GM12878 (cell line): Measurements from ENCODE around the gene ZNF451. TPM values are rescaled to one million over a fixed set of nuclear protein-coding genes. Genes with fewer than 3 reads are reported as not detected.
A peak's percentile ranks its signal among the peaks of the same experiment; 100 is the strongest.

ENCODE experiments used
- ATAC-seq: fragments of 200-7000 bp; cut with Tn5 transposase; 3 replicates; pipeline ENCODE4 v1.9.1; 2020; ENCODE audit warnings: mild to moderate bottlenecking, moderate library complexity
- BruUV-seq: library from RNA; stranded (reverse); fragments of 400-500 nt; replicated peaks from 2 replicates; lab custom pipeline; 2021; lab: Mats Ljungman, UMichigan
- CTCF ChIA-PET: fragments of 300-600 bp; sonication (Branson Sonifier 250); formaldehyde crosslinking; extraction: SDS; loops from one replicate; lab custom pipeline; 2021; ENCODE audit warnings: inconsistent platforms; lab: Yijun Ruan, JAX
- POLR2A ChIA-PET: fragments of 350-600 bp; formaldehyde crosslinking; extraction: SDS; loops from one replicate; lab custom pipeline; 2021; ENCODE audit warnings: inconsistent platforms; lab: Charles Lee
- RAD21 ChIA-PET: fragments of 300-600 bp; sonication (Branson Sonifier 250); formaldehyde crosslinking; loops from one replicate; lab custom pipeline; 2023; ENCODE audit warnings: antibody characterized with exemption; ENCODE audit not compliant: unreplicated experiment; lab: Charles Lee
- SMC1A ChIA-PET: fragments of 300-600 bp; sonication (Branson Sonifier 250); formaldehyde crosslinking; loops from one replicate; lab custom pipeline; 2023; ENCODE audit not compliant: unreplicated experiment, uncharacterized antibody; lab: Charles Lee
- DNase-seq: peaks from one replicate; pipeline ENCODE4 v3.0.0-alpha.2; 2011; ENCODE audit warnings: low read depth, low spot score
- FAIRE-seq: peaks from 3 replicates; lab custom pipeline; 2011; peaks lifted over from hg19 to GRCh38; lab: Jason Lieb, UNC
- H2AFZ ChIP-seq: 2 replicates; pipeline ENCODE4 v1.6.0; 2011; ENCODE audit warnings: low read depth, low read length, control low read depth; ENCODE audit not compliant: control insufficient read depth
- H3K27ac ChIP-seq: 2 replicates; pipeline ENCODE4 v1.5.1; 2011; ENCODE audit warnings: control low read depth; ENCODE audit not compliant: control insufficient read depth, insufficient read depth
- H3K27me3 ChIP-seq, 2 experiments: replicated peaks in 1 of 2; 2 replicates each; pipeline versions ENCODE4 v1.6.0 to v1.6.1; 2011; ENCODE audit warnings: low read length in 1 of 2; ENCODE audit not compliant: control insufficient read depth in 2 of 2, insufficient read depth in 2 of 2
- H3K36me3 ChIP-seq, 2 experiments: 2 replicates each; pipeline ENCODE4 v1.5.1; 2011; ENCODE audit warnings: low read length in 1 of 2; ENCODE audit not compliant: control insufficient read depth in 2 of 2, insufficient read depth in 2 of 2
- H3K4me1 ChIP-seq: 2 replicates; pipeline ENCODE4 v1.6.1; 2011; ENCODE audit warnings: mild to moderate bottlenecking, low read length, moderate library complexity, mixed read lengths; ENCODE audit not compliant: control insufficient read depth, insufficient read depth
- H3K4me2 ChIP-seq: 2 replicates; pipeline ENCODE4 v1.6.0; 2011; ENCODE audit warnings: control low read depth; ENCODE audit not compliant: control insufficient read depth, insufficient read depth
- H3K4me3 ChIP-seq: fragments of 200-600 bp; sonication (generic); 2 replicates; pipeline ENCODE4 v1.5.1; 2016
- H3K79me2 ChIP-seq: 2 replicates; pipeline ENCODE4 v1.6.0; 2011; ENCODE audit warnings: low read length; ENCODE audit not compliant: control insufficient read depth, insufficient read depth
- H3K9ac ChIP-seq: 2 replicates; pipeline ENCODE4 v1.8.0; 2011; ENCODE audit warnings: low read length, control low read depth, mixed read lengths; ENCODE audit not compliant: control insufficient read depth, insufficient read depth
- H3K9me3 ChIP-seq: replicated peaks from 3 replicates; pipeline ENCODE4 v1.5.1; 2011; ENCODE audit warnings: mild to moderate bottlenecking, low read length; ENCODE audit not compliant: control insufficient read depth, insufficient read depth
- H4K20me1 ChIP-seq: 2 replicates; pipeline ENCODE4 v1.6.0; 2011; ENCODE audit not compliant: control insufficient read depth, insufficient read depth
- HDAC2 ChIP-seq: fragments of 200-600 bp; sonication (generic); IDR thresholded peaks from 2 replicates; pipeline ENCODE4 v1.6.1; 2017
- WGBS: methylation state at CpG from one replicate; pipeline ENCODE4 v1.1.6; 2016; ENCODE audit warnings: low lambda C conversion rate; ENCODE audit not compliant: insufficient replicate concordance, insufficient coverage; ENCODE audit errors: missing lambda C conversion rate; 5-methylcytosine and 5-hydroxymethylcytosine counted together
- in situ Hi-C: fragments of 300-500 bp; cut with MboI; formaldehyde crosslinking; loops from 9 replicates; pipeline ENCODE4 v1.14.3; 2018; ENCODE audit warnings: mixed read lengths
- intact Hi-C: fragments of 100-400 bp; cut with micrococcal nuclease; formaldehyde crosslinking; loops from one replicate; pipeline ENCODE4 v1.14.2; 2022; ENCODE audit not compliant: unreplicated experiment
- polyA plus RNA-seq, 11 experiments: library from polyadenylated mRNA; depleted of rRNA in 4 of 11; unstranded in 6 of 11; stranded (reverse) in 5 of 11; fragments of >200 nt; fragmentation: Nextera tagmentation in 4 of 11; fragmentation: Illumina TruSeq in 1 of 11; extraction: Ambion mirVana in 4 of 11; extraction: Trizol in 1 of 11; gene quantifications; 1 replicate in 1 of 11; 2 replicates in 10 of 11; pipeline versions ENCODE4 v1.2.1 to v1.2.3, GENCODE V29; 2011 to 2016; ENCODE audit warnings: inconsistent platforms in 2 of 11, missing spikeins in 2 of 11, low read depth in 1 of 11
- total RNA-seq, 4 experiments: library from RNA; depleted of rRNA in 3 of 4; stranded (reverse); fragments of >200 nt in 3 of 4; fragmentation: Illumina TruSeq in 1 of 4; extraction: Trizol in 1 of 4; gene quantifications; 2 replicates each; pipeline versions ENCODE4 v1.2.1 to v1.2.3, GENCODE V29; 2013 to 2021
- TF ChIP-seq, protein P1 (sequence below): fragments of 450-650 bp; IDR thresholded peaks from 2 replicates; pipeline ENCODE4 v1.6.1; 2017; ENCODE audit warnings: mild to moderate bottlenecking

The ZNF451 gene
- total and polyA plus RNA-seq, 10 of the 15 experiments (the other 5 are each of a cell fraction or from before 2014, with no cell fraction given), result 6.5 to 44.4 (median 23.8) TPM

DNA sequence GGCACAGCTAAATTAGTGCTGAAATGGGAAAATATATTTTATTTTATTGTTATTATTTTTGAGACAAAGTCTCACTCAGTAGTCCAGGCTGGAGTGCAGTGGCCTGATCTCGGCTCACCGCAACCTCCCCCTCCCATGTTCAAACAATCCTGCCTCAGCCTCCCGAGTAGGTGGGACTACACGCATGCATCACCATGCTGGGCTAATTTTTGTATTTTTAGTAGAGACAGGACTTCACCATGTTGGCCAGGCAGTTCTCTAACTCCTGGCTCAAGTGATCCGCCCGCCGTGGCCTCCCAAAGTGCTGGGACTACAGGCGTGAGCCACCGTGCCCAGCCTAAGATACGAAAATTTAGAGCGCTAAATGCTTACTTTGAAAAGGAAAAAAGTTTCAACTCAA, 127.3 kb downstream of the ZNF451 start:
- Histone ChIP-seq H3K4me1 (no peaks in the 10 kb centered on the region), H3K4me3 (no peak overlapping the region)
- POLR2A ChIA-PET, result no interaction called here
- DNase-seq, result no peak
- FAIRE-seq, result no peak
- TF ChIP-seq, protein P1, sequence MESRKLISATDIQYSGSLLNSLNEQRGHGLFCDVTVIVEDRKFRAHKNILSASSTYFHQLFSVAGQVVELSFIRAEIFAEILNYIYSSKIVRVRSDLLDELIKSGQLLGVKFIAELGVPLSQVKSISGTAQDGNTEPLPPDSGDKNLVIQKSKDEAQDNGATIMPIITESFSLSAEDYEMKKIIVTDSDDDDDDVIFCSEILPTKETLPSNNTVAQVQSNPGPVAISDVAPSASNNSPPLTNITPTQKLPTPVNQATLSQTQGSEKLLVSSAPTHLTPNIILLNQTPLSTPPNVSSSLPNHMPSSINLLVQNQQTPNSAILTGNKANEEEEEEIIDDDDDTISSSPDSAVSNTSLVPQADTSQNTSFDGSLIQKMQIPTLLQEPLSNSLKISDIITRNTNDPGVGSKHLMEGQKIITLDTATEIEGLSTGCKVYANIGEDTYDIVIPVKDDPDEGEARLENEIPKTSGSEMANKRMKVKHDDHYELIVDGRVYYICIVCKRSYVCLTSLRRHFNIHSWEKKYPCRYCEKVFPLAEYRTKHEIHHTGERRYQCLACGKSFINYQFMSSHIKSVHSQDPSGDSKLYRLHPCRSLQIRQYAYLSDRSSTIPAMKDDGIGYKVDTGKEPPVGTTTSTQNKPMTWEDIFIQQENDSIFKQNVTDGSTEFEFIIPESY, result peak; percentile 63; the same call in 1 of the 2 replicates
- no peak for TF ChIP-seq HDAC2
- TF ChIP-seq, all 136 proteins: peak for 1
- Histone ChIP-seq H4K20me1 (no peaks in the 10 kb centered on the region), H3K27ac (no peak overlapping the region), H3K9me3 (peaks cover 3% of the 10 kb centered on the region; the same call in 1 of the 3 replicates), H3K79me2 (peaks cover 7% of the 10 kb centered on the region), H2AFZ (no peak overlapping the region), H3K36me3 (no peaks in the 10 kb centered on the region), H3K27me3 (no peaks in the 10 kb centered on the region), H3K4me2 (no peak overlapping the region), H3K9ac (no peak overlapping the region)
- ChIA-PET CTCF (no interaction called here), SMC1A (interaction anchor here (0.6 kb wide), 1 partner anchor 29 kb away, joined by 3 read pairs; no protein-coding TSS in a partner anchor), RAD21 (no interaction called here)
- ATAC-seq, result no peak
- WGBS, result 96% methylated on average over 11 of the region's 11 CpGs
- intact Hi-C loops, result no loop called here
- in situ Hi-C loops, result no loop called here
- BruUV-seq, result no TSS peak

Other genes with a start within 250 kb of the ZNF451 start
- 1.3 and 1.5 TPM in 2 replicates for gene BEND6, start 135.1 kb upstream of the ZNF451 start, total RNA-seq (2014; rRNA removed)
- 1.9 and 2.0 TPM in 2 replicates for gene BEND6, start 135.1 kb upstream of the ZNF451 start, total RNA-seq (2014; rRNA removed; fragmentation: Illumina TruSeq; extraction: Trizol)
- gene BEND6, start 135.1 kb upstream of the ZNF451 start, total RNA-seq (2021), result 1.5 and 2.5 TPM in 2 replicates
- 0.87 and 1.3 TPM in 2 replicates for gene BEND6, start 135.1 kb upstream of the ZNF451 start, polyA plus RNA-seq (2011; rRNA removed)
- 2.0 and 2.8 TPM in 2 replicates for gene BEND6, start 135.1 kb upstream of the ZNF451 start, polyA plus RNA-seq (2014; fragmentation: Illumina TruSeq; extraction: Trizol)
- gene BEND6, start 135.1 kb upstream of the ZNF451 start, polyA plus RNA-seq (2014; fragmentation: Nextera tagmentation; extraction: Ambion mirVana), result under 1 TPM; 0.79 to 0.82 TPM
- 1.1 and 1.2 TPM in 2 replicates for gene BEND6, start 135.1 kb upstream of the ZNF451 start, polyA plus RNA-seq (2014; rRNA removed)
- gene BEND6, start 135.1 kb upstream of the ZNF451 start, polyA plus RNA-seq (2016; fragmentation: Nextera tagmentation; extraction: Ambion mirVana), result 1 to 10 TPM; 2.6 to 2.8 TPM
- gene KIAA1586, start 43.5 kb upstream of the ZNF451 start, total RNA-seq (2014; rRNA removed), result 13.3 and 18.9 TPM in 2 replicates
- gene KIAA1586, start 43.5 kb upstream of the ZNF451 start, total RNA-seq (2014; rRNA removed; fragmentation: Illumina TruSeq; extraction: Trizol), result 26.3 and 27.4 TPM in 2 replicates
- 17.4 and 20.2 TPM in 2 replicates for gene KIAA1586, start 43.5 kb upstream of the ZNF451 start, total RNA-seq (2021)
- gene KIAA1586, start 43.5 kb upstream of the ZNF451 start, polyA plus RNA-seq (2011; rRNA removed), result 13.1 and 28.1 TPM in 2 replicates
- gene KIAA1586, start 43.5 kb upstream of the ZNF451 start, polyA plus RNA-seq (2014; fragmentation: Illumina TruSeq; extraction: Trizol), result 19.0 and 23.3 TPM in 2 replicates
- 10 to 100 TPM; 22.3 to 29.0 TPM for gene KIAA1586, start 43.5 kb upstream of the ZNF451 start, polyA plus RNA-seq (2014; fragmentation: Nextera tagmentation; extraction: Ambion mirVana)
- gene KIAA1586, start 43.5 kb upstream of the ZNF451 start, polyA plus RNA-seq (2014; rRNA removed), result 10.8 and 14.2 TPM in 2 replicates
- 10 to 100 TPM; 28.8 to 33.1 TPM for gene KIAA1586, start 43.5 kb upstream of the ZNF451 start, polyA plus RNA-seq (2016; fragmentation: Nextera tagmentation; extraction: Ambion mirVana)
- gene BAG2, start 82.1 kb downstream of the ZNF451 start, total RNA-seq (2014; rRNA removed), result 7.9 and 9.4 TPM in 2 replicates
- gene BAG2, start 82.1 kb downstream of the ZNF451 start, total RNA-seq (2014; rRNA removed; fragmentation: Illumina TruSeq; extraction: Trizol), result 10.9 and 11.8 TPM in 2 replicates
- 8.8 and 9.2 TPM in 2 replicates for gene BAG2, start 82.1 kb downstream of the ZNF451 start, total RNA-seq (2021)
- 8.3 and 11.5 TPM in 2 replicates for gene BAG2, start 82.1 kb downstream of the ZNF451 start, polyA plus RNA-seq (2011; rRNA removed)
- gene BAG2, start 82.1 kb downstream of the ZNF451 start, polyA plus RNA-seq (2014; fragmentation: Illumina TruSeq; extraction: Trizol), result 8.8 and 10.1 TPM in 2 replicates
- 10 to 100 TPM in 1 of 2 experiments, 1 to 10 TPM in 1; 8.9 to 10.8 TPM for gene BAG2, start 82.1 kb downstream of the ZNF451 start, polyA plus RNA-seq (2014; fragmentation: Nextera tagmentation; extraction: Ambion mirVana)
- 7.1 and 7.7 TPM in 2 replicates for gene BAG2, start 82.1 kb downstream of the ZNF451 start, polyA plus RNA-seq (2014; rRNA removed)
- gene BAG2, start 82.1 kb downstream of the ZNF451 start, polyA plus RNA-seq (2016; fragmentation: Nextera tagmentation; extraction: Ambion mirVana), result 10 to 100 TPM; 16.1 to 17.6 TPM
- 4.0 and 4.5 TPM in 2 replicates for gene RAB23, start 132.1 kb downstream of the ZNF451 start, total RNA-seq (2014; rRNA removed)
- gene RAB23, start 132.1 kb downstream of the ZNF451 start, total RNA-seq (2014; rRNA removed; fragmentation: Illumina TruSeq; extraction: Trizol), result 4.7 and 4.9 TPM in 2 replicates
- 3.2 and 3.6 TPM in 2 replicates for gene RAB23, start 132.1 kb downstream of the ZNF451 start, total RNA-seq (2021)
- gene RAB23, start 132.1 kb downstream of the ZNF451 start, polyA plus RNA-seq (2011; rRNA removed), result 6.0 and 10.0 TPM in 2 replicates
- gene RAB23, start 132.1 kb downstream of the ZNF451 start, polyA plus RNA-seq (2014; fragmentation: Illumina TruSeq; extraction: Trizol), result 4.9 and 8.0 TPM in 2 replicates
- 1 to 10 TPM in 1 of 2 experiments, under 1 TPM in 1; 0.80 to 1.3 TPM for gene RAB23, start 132.1 kb downstream of the ZNF451 start, polyA plus RNA-seq (2014; fragmentation: Nextera tagmentation; extraction: Ambion mirVana)
- gene RAB23, start 132.1 kb downstream of the ZNF451 start, polyA plus RNA-seq (2014; rRNA removed), result 2.3 and 3.0 TPM in 2 replicates
- gene RAB23, start 132.1 kb downstream of the ZNF451 start, polyA plus RNA-seq (2016; fragmentation: Nextera tagmentation; extraction: Ambion mirVana), result 1 to 10 TPM; 2.8 to 3.0 TPM
- 31.1 and 37.9 TPM in 2 replicates for gene PRIM2, start 227.4 kb downstream of the ZNF451 start, total RNA-seq (2014; rRNA removed)
- 38.6 and 40.1 TPM in 2 replicates for gene PRIM2, start 227.4 kb downstream of the ZNF451 start, total RNA-seq (2014; rRNA removed; fragmentation: Illumina TruSeq; extraction: Trizol)
- gene PRIM2, start 227.4 kb downstream of the ZNF451 start, total RNA-seq (2021), result 23.1 and 25.0 TPM in 2 replicates
- gene PRIM2, start 227.4 kb downstream of the ZNF451 start, polyA plus RNA-seq (2011; rRNA removed), result 24.6 and 37.0 TPM in 2 replicates
- gene PRIM2, start 227.4 kb downstream of the ZNF451 start, polyA plus RNA-seq (2014; fragmentation: Illumina TruSeq; extraction: Trizol), result 26.7 and 33.1 TPM in 2 replicates
- 10 to 100 TPM; 13.2 to 18.6 TPM for gene PRIM2, start 227.4 kb downstream of the ZNF451 start, polyA plus RNA-seq (2014; fragmentation: Nextera tagmentation; extraction: Ambion mirVana)
- 15.2 and 17.7 TPM in 2 replicates for gene PRIM2, start 227.4 kb downstream of the ZNF451 start, polyA plus RNA-seq (2014; rRNA removed)
- 10 to 100 TPM; 25.2 to 26.5 TPM for gene PRIM2, start 227.4 kb downstream of the ZNF451 start, polyA plus RNA-seq (2016; fragmentation: Nextera tagmentation; extraction: Ambion mirVana)